Gastrocnemius medialis (tissue), 4 donors: Measurements from ENCODE around the gene DPCD. TPM values are rescaled to one million over a fixed set of nuclear protein-coding genes. Genes with fewer than 3 reads are reported as not detected.

Experiments
- ATAC-seq, 2 donors: fragments of 150-250 bp; one replicate each; pipeline ENCODE4 v1.9.1; 2016
- DNase-seq, 2 donors: peaks; one replicate each; pipeline ENCODE4 v3.0.0-alpha.2; 2019
- H3K27ac ChIP-seq, 4 donors: fragments of 200-600 bp; sonication (generic); 1 replicate in 1 of 4; 2 replicates in 3 of 4; pipeline ENCODE4 v1.5.1; 2016 to 2018; ENCODE audit warnings: mild to moderate bottlenecking in 2 of 4, moderate library complexity in 1 of 4
- H3K27me3 ChIP-seq, 3 donors: fragments of 200-600 bp; sonication (generic) in 2 of 3; 1 replicate in 1 of 3; 2 replicates in 2 of 3; pipeline versions ENCODE4 v1.5.1 to v1.6.0; 2016 to 2019; ENCODE audit warnings: mild to moderate bottlenecking in 1 of 3, moderate library complexity in 1 of 3
- H3K36me3 ChIP-seq, 2 donors: fragments of 200-600 bp; sonication (generic) in 1 of 2; one replicate each; pipeline ENCODE4 v1.5.1; 2017 to 2018
- H3K4me1 ChIP-seq, 2 donors: fragments of 200-600 bp; sonication (generic) in 1 of 2; one replicate each; pipeline ENCODE4 v1.5.1; 2016 to 2017; ENCODE audit warnings: mild to moderate bottlenecking in 2 of 2
- H3K4me3 ChIP-seq, 4 donors: fragments of 200-600 bp; sonication (generic) in 3 of 4; 1 replicate in 1 of 4; 2 replicates in 3 of 4; pipeline ENCODE4 v1.5.1; 2016 to 2019; ENCODE audit warnings: mild to moderate bottlenecking in 2 of 4
- H3K9me3 ChIP-seq, 3 donors: fragments of 200-600 bp; sonication (generic) in 2 of 3; 1 replicate in 1 of 3; 2 replicates in 2 of 3; pipeline ENCODE4 v1.5.1; 2016 to 2019
- CTCF ChIP-seq, 5 experiments: fragments of 450-650 bp in 3 of 5; fragments of 200-600 bp in 2 of 5; sonication (generic) in 2 of 5; IDR thresholded peaks in 4 of 5; conservative IDR thresholded peaks in 1 of 5; 1 replicate in 4 of 5; 2 replicates in 1 of 5; pipeline ENCODE4 v1.5.1; 2016 to 2019; ENCODE audit warnings: antibody characterized with exemption in 5 of 5, mild to moderate bottlenecking in 3 of 5, moderate library complexity in 3 of 5
- POLR2A ChIP-seq, 2 donors: fragments of 450-650 bp; IDR thresholded peaks; one replicate each; pipeline ENCODE4 v1.6.1; 2017; ENCODE audit warnings: antibody characterized with exemption in 2 of 2, mild to moderate bottlenecking in 2 of 2, moderate library complexity in 2 of 2
- in situ Hi-C, 4 donors: fragments of 200-750 bp; cut with MboI; loops; one replicate each; pipeline versions ENCODE4 v1.15.0 to v1.8.0; 2017; ENCODE audit warnings: low sequenced_read_pairs in 4 of 4
- intact Hi-C: fragments of 100-400 bp; cut with DNase I; formaldehyde crosslinking; loops from one replicate; pipeline ENCODE4 v1.15.1; 2023; ENCODE audit warnings: low total_unique reads
- total RNA-seq, 4 donors: library from RNA; depleted of rRNA; stranded (reverse); fragments of >200 nt; gene quantifications; one replicate each; pipeline versions ENCODE4 v1.1.0 to v1.2.3, GENCODE V29; 2016

DPCD gene
- total RNA-seq, 4 donors from 2014 or later: 17.8 to 38.4 (median 22.9) TPM

- ATAC-seq (no peak), DNase-seq (no peak)
- H3K4me3 ChIP-seq: no peak overlapping the region
- in situ Hi-C loops: no loop called here
- H3K36me3 ChIP-seq: peaks cover 0 to 17% of the 10 kb centered on the region in 2 donors
- H3K27ac ChIP-seq: no peak overlapping the region
- H3K9me3 ChIP-seq: no peaks in the 10 kb centered on the region
- no peaks in the 10 kb centered on the region for H3K27me3 ChIP-seq
- peaks cover 0 to 7% of the 10 kb centered on the region in 2 donors for H3K4me1 ChIP-seq
- TF ChIP-seq CTCF (IDR thresholded peaks at IDR 0.05 in 4 of 5, conservative IDR thresholded peaks at IDR 0.05 in 1 of 5) (no peak), POLR2A (IDR thresholded peaks at IDR 0.05) (no peak)
- intact Hi-C loops: no loop called here
Measured at GRCh38 chr10:101618871-101619270, 30.8 kb downstream of the DPCD start.

DNA sequence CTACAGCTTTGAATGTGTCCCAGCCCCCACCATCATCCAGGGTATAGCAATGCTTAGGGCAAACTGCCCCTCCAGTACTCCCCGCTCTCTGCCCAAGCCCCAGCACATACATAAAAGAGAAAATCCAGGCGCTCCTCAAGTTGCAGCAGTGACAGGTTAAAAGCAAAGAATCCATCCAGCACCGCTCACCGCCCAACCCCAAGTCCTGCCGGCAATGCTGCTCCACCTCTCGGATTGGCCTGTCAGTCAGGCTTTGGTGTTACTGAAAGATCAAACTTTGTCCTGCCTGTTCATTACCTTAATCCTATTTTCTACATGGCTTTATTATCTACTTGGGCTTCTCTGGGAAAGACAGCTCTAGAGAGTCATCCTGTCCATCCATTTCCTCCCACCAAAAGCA, 31.9 kb downstream of the DPCD start:
- Histone ChIP-seq H3K4me3 (no peak overlapping the region), H3K4me1 (peaks cover under 1 to 7% of the 10 kb centered on the region in 2 donors), H3K36me3 (peaks cover 0 to 23% of the 10 kb centered on the region in 2 donors), H3K27ac (no peak overlapping the region), H3K27me3 (no peaks in the 10 kb centered on the region), H3K9me3 (no peaks in the 10 kb centered on the region)
- TF ChIP-seq CTCF (IDR thresholded peaks at IDR 0.05 in 4 of 5, conservative IDR thresholded peaks at IDR 0.05 in 1 of 5): no peak
- no peak for TF ChIP-seq POLR2A (IDR thresholded peaks at IDR 0.05)
- ATAC-seq (no peak), DNase-seq (no peak)
- in situ Hi-C loops: no loop called here
- intact Hi-C loops: no loop called here

- intact Hi-C loops: no loop called here
- Histone ChIP-seq H3K27ac (no peak overlapping the region), H3K9me3 (no peaks in the 10 kb centered on the region), H3K4me1 (peaks cover 13 to 18% of the 10 kb centered on the region in 2 donors), H3K36me3 (peaks cover 0 to 13% of the 10 kb centered on the region in 2 donors), H3K4me3 (no peak overlapping the region), H3K27me3 (no peaks in the 10 kb centered on the region)
- ATAC-seq (no peak), DNase-seq (no peak)
- TF ChIP-seq POLR2A (IDR thresholded peaks at IDR 0.05) (no peak), CTCF (IDR thresholded peaks at IDR 0.05 in 4 of 5, conservative IDR thresholded peaks at IDR 0.05 in 1 of 5) (no peak)
- in situ Hi-C loops: no loop called here
Measured at GRCh38 chr10:101623528-101623927, 35.4 kb downstream of the DPCD start.

- in situ Hi-C loops (no loop called here), intact Hi-C loops (no loop called here)
- H3K27me3 ChIP-seq: no peaks in the 10 kb centered on the region
- H3K4me3 ChIP-seq: no peak overlapping the region
- DNase-seq (no peak), ATAC-seq (no peak)
- no peaks in the 10 kb centered on the region for H3K9me3 ChIP-seq
- H3K27ac ChIP-seq: no peak overlapping the region
- TF ChIP-seq CTCF (IDR thresholded peaks at IDR 0.05 in 4 of 5, conservative IDR thresholded peaks at IDR 0.05 in 1 of 5) (no peak), POLR2A (IDR thresholded peaks at IDR 0.05) (no peak)
- H3K4me1 ChIP-seq: peaks cover 16 to 18% of the 10 kb centered on the region in 2 donors
- peaks cover 0 to 13% of the 10 kb centered on the region in 2 donors for H3K36me3 ChIP-seq
Measured at GRCh38 chr10:101624526-101625102, 36.5 kb downstream of the DPCD start.
